ENCODE results near the gene ACP4.

The ACP4 gene

DNA sequence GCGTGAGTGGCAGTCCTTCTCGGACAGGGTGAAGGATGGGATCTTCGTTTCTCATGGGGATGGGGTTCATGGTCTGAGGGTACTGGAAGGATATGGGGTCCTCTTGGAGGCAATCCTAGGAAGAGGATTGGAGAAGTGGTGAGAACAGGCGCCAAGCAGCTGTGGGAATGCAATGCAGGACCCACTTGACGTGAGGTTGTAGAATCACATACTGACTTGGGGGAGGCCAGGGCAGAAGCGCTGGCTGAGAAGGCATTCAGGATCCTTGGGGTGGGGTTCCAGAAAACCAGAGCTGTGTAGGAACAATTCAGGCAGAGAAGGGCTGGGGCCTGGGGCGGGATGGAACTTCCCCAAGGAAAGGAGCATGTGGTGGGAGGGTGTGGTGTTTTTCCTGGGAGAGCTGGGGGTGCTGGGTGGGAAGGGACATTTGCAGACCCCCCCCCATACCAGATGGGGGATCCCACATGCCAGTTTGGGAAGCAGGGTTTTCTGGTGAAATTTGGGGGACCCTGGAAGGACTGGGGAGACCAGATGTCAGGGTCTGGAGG lies 32.5 kb downstream of the ACP4 start:
- DNase-seq (ENCODE audit: low spot score) = no peak

DNA sequence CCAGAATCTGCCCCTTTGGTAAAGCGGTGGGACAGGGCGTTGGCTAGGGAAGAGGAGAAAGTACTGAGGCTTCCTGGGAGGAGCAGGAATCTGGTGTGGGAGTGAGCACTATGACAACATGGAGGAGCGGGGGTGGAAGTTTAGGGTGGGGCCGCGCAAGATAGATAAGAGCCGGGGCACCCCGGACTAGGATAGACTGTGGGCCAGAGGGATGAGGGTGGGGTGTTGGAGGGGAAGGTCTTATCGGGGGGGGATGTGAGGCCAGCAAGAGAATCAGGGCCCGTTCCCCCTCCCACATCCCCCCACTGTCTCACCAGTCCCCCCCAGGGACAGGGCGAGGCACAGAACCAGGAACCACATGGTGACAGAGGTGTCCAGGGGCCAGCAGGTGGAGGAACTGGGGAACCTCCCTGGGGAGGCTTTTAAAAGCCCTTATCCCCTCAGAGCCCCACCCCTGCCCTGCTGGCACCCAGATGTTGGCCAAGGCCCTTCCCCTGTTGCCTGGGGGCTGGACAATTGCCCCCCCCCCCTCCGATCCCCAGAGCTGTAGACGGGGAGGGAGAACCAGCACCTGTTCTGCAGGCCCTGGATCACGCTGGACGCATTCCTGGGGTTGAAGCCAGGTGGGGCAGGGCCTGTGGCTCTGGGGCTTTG lies 33.3 kb downstream of the ACP4 start, which contains the start of gene KLK1:
KLK1 (minus strand) TSS at position 399 of the 654 bp plus-strand sequence; CDS start at position 360, 39 bp downstream.
- no peak for DNase-seq (ENCODE audit: low spot score)

DNA sequence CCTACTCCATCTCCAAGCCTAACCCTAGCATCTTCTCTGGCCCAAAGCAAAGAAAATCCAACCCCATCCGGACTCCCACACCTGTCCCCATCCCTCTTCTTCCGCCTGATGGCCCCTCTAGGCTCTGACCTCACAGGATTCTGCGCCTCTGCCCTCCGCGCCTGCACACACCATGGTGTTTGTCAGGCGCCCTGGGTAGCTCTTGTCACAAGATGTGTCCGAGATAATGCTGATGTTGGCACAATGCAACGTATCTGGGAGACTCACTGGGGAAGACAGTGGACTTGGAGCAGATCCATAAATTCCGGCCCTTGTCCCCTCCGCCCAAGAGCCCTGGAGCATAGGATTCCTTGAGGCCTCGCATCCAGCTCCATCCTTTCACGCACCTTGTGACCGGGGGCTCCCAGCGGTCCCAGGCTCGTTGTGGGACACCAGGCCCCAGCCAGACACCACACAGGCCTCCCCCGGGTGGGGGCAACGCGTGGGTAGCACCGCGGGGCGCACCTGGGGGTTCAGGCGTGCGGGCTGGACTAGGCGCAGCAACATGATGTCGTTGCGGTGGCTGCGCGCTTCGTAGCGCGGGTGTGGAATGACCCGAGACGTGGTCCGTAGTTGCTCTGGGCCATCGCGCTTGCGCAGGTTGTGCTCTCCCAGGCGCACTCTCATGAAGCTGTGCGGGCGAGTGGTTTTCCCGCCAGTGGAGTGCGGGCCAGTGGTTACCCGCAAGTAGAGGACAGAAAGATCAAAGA lies 36.5 kb downstream of the ACP4 start:
- no peak for DNase-seq (ENCODE audit: low spot score)

DNA sequence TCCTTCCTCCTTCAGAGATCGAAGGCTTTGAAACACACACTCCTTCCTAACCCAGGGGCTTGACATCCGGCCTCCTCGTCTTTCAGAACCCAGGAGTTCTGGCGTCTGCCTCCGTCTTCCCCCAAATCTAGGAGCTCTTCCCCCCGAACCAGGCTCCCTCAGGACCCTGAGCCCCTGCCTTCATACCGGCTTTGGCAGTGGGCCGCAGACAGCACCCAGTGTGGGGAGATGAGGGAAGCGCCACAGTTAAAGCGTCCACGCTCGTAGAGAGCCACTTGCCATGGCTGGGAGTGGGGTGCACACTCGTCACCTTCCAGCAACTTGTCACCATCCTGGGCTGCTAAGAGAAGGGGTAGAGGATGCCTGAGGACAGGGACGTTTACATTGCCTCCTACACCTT lies 37.3 kb downstream of the ACP4 start:
- DNase-seq (ENCODE audit: low spot score) = no peak

DNA sequence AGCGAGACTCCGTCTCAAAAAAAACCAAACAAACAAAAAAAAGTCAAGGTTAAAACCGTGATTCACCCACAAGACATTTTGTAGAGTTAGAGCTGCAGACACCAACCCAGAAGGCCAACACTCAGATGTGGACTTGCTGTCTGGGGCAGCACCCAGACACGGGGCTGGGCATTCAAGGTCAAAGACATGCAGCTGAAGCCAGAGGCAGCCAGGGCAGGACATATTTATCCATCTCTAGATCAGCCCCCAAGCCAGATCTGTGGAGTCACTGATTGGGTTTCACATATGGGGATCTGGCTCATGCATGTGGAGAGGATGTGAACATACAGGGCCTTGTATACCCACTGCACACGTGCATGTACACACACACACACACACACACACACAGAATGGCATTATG lies 39.6 kb downstream of the ACP4 start:
- DNase-seq (ENCODE audit: low spot score) = no peak

DNA sequence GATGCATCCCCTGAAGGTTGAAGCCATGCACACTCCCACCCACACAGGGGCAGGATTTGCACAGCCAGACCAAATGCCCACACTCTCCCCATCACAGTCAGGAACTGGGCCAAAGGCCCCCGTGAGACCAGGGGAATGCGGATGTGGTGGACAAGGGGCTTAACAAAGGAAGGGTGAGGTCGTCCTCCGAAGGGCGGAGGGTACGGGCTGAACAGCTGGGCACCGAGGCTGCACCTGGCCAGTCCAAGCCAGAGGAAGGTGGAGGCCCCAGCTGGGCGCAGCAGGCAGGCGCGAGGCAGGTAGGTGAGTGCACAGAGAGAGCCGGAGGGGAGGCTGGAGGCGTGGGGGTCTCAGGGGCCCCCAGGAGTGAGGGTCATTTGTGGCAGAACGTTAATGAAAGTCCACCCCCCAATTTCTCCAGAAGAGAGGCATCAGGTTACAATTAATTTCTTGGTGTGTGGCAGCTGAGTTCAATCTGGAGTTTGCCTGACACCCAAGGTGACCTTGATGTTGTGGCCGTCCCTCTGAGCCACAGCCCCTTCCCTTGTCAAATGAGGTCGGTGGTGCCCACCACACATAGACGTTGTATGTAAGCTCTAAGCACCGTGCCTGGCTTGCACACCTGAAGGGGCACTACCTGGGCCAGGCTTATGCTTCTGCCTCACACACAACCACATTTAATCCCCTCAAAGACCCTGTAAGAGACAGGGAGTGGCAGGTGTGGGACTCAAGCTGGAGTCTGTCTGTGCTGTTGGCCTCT lies 40.2 kb downstream of the ACP4 start:
- DNase-seq (ENCODE audit: low spot score) = no peak

DNA sequence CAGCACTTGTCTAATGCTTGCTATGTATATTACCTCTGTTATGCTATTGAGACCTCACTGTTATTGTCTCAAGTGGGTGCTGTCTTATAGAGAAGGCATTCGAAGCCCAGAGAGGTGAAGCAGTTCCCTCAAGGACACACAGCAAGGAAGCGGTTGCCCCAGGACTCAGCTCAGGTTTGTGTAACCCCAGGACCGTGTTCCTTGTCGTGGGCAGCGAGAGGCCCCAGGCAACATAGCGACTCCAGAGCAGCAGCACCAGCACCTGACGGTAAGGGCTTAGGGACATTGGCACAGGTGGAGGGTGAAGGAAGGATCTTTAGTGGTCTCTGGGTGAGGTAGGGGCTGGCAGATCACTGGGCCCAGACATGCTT lies 40.8 kb downstream of the ACP4 start:
- DNase-seq (ENCODE audit: low spot score) = no peak

DNA sequence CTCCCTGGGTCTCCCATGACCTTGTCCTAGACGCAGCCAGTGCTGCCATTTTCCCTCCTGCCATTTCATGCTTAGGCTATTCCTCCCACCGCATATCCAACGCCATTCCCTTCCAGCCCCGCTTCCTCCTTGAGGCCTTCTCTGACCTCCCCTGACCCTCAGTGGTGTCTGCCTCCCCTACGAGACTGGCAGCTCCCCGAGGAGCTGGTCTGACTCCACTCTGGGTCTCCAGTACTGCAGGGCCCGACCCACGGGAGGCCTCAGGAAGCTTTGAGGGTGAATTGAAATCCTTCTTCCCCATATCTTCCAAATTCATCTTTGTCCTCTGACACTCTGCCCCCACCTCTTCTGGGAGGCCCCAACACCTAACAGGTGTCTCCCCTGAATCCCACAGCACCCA lies 42.5 kb downstream of the ACP4 start:
- DNase-seq (ENCODE audit: low spot score) = no peak

DNA sequence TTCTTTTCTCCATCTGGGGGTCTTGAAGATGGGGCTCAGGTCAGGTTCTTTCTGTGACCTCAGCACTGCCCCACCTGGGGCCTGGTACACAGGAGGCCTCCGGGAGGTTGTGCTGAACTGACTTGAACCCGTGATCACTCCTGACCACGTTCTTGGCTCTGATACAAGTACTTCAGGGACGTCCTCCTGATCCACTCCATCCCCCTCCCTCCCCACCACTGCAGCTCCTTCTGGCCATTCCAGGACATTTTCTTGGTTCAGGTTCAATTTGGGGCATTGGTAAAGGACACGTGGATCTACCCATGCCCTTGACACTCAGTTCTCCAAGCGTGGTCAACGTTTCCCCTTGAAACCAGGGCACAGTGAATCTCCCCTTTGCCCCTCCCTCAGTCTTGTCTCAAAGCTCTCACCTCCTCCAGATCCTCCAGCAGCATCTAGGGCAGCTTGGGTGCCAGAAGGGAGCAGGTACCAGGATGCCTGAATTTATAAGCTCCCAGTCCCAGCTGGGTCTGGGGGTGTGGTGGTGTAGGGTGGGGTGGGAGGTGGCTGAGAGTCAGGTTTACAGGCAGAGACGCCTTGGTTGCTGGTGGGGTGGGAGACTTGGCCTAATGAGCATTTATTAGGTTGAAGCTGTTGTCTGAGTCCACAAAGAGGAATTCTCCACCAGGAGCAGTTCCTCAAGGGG lies 43.0 kb downstream of the ACP4 start, which contains the start of gene KLK15:
KLK15 (minus strand) TSS at position 458 of the 685 bp plus-strand sequence. CDS start 2,082 bp downstream, outside the sequence.
- no peak for DNase-seq (ENCODE audit: low spot score)

DNA sequence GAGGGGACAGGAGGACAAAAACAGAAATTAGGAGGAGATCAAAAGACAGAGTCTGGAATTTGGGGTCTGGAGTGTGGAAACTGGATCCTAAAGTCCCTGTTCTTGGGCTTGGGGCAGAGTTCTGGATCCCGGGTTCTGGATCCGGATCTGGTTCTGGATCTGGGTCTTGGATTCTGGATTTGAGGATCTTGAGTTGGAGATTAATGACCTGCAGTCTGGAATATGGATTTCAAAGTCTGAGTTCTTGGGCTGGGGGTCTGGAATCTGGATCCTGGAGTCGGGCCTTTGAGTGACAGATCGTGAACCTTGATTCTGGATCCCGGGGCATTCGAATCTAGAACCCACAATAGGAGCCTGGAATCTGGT lies 43.6 kb downstream of the ACP4 start:
- no peak for DNase-seq (ENCODE audit: low spot score)

DNA sequence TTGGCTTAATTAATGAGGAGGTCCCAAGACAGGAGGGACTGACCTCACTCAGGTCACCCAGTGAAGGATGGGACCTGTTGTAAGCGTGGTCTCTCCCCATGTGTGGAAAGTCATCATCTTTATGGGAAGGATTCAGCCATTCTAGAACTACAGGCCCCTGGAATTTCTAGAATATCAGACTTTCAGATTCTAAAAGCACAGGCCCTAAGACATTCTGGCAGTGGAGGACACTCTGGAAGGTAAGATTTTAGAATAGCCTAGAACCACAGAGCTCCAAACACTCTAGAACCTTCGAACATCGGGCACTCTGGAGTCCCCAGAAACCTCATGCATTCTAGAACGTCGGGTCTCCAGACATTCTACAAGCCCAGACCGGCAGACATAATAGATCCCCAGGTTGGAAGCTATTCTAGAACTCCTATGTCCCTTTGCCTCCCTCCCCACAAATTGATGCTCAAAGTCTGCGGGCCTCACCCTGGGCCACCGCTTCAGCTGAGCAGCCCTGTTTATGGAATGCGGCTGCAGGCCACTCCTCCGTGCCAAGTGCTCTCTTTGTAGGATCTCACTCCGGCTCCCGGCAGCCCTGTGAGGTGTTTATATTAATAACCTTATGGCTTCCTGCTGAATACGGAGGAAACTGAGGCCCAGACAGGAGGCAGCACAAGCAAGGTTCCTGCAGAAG lies 45.0 kb downstream of the ACP4 start:
- no peak for DNase-seq (ENCODE audit: low spot score)

DNA sequence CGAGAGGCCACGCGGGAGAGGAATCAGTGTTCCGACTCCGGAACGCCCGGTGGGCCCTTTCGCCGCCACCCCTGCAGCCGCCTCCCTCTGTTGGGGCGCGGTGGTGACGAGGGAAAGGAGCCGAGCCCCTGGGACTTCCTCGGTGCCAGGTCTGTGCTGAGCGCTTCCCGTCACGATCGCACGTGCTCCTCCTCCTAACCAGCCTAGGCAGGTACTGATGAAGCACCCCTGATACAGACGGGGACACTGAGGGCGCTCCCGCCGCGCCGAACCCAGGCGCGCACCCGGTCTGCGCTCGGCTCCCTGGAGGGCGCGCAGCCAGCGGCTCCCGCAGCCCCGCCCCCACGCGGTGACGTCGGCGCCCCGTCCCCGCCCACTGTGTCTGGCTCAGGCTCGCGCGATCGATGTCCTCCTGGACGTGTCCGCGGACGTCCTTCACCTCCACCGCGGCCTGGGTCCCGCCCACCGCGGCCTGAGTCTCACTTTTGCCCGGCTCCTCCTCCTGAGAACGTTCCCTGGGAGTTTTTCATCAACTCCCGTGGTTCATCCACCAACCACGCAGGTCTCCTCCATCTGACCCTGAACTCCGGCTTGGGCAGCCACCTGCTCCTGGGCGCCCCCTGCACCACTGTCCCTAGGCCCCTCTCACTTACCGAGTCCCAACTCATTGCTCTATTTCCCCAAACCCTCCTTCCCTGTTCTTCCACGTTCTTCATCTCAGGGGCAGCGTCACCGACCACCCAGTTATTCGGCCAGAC lies 45.7 kb downstream of the ACP4 start:
- no peak for DNase-seq (ENCODE audit: low spot score)

DNA sequence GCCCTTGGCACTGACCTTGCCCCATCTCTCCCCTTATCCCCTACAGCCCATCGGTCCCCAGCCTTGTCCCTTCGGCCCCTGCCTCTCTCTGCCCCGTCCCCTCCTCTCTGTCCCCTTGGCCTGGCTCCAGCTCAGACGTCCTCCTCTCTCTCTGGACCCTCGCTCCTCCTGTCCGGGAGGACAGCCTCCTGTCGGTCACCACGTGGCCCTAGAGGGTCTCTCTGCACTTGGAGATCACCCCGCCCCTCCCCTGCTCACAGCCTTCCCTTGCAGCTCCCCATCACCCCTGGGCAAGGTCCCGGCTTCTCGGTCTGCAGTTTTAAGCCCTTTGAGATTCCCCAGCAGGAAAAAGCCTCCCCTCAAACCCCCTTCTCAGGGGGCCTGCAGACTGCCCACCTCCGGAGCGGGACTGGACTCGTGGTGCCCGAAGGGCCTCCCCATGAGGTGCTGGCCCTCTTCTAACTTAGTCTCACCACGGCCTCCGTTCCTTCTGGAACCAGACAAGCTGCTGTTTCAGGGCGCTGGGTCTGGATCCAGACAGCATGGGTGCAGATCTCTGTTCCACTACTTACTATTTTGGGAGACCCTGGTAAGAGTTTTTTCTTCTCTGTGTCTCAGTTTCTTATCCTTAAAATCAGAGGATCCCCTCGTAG lies 46.5 kb downstream of the ACP4 start:
- no peak for DNase-seq (ENCODE audit: low spot score)

DNA sequence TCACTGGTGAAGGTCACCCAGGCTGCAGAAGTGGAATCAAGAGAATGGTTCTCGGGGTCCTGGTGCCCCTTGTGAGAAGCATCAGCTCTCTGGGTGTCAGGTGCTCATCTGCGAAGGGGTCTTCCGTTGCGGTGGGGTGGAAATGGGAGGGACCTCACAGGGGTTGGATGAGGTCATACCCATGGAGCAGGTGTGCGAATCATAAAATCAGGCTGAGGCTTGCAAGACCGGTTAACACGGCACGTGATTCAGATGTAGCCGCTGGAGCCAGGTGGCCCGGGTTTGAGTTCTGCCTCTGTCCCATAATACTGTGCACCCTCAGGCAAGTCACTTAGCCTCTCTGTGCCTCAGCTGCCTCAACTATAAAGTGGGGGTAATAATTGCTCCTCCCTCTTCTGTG lies 47.1 kb downstream of the ACP4 start:
- no peak for DNase-seq (ENCODE audit: low spot score)

DNA sequence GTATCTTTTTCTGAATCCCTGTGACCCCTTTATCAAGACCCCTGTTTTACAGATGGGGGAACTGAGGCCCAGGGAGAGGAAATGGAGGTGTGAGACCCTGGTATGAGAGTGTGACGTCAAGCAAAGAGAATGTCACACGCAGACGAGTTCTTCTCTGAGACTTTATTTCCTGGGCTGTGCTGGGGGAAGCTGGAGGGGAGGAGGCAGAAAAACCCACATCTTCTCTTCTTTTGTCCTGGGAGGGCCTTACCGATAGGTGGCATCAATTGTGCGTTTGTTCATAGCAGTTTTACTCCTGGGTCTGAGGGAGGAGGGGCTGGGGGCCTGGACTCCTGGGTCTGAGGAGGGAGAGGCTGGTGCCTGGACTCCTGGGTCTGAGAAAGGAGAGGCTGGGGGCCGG lies 48.0 kb downstream of the ACP4 start:
- DNase-seq (ENCODE audit: low spot score) = no peak

DNA sequence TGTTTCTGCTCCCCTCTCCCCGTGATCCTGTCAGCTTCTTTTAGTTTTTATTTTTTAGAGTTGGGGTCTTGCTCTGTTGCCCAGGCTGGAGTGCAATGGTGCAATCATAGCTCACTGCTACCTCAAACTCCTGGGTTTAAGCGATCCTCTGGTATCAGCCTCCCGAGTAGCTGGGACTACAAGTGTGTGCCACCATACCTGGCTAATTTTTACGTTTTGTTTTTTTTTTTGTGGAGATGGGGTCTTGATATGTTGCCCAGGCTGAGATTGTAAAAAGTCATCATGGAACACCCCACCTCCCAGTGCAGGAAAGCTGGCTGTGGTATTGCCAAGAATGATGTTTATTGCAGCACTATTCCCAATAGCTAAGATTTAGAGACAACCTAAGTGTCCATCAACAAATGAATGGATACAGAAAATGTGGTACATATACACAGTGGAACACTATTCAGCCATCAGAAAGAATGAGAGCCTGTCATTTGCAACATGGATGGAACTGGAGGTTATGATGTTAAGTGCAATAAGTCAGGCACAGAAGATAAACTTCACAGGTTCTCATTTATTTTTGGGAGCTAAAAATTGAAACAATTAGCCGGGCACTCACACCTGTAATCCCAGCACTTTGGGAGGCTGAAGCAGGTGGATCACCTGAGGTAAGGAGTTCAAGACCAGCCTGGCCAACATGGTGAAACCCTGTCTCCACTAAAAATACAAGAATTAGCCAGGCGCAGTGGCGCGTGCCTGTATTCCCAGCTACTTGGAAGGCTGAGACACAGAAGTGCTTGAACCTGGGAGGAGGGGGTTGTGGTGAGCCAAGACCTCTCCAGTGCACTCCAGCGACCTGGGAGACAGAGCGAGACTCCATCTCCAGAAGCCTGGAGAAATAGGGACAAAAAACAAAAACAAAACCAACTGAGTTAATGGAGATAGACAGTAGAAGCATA lies 49.8 kb downstream of the ACP4 start:
- no peak for DNase-seq (ENCODE audit: low spot score)

DNA sequence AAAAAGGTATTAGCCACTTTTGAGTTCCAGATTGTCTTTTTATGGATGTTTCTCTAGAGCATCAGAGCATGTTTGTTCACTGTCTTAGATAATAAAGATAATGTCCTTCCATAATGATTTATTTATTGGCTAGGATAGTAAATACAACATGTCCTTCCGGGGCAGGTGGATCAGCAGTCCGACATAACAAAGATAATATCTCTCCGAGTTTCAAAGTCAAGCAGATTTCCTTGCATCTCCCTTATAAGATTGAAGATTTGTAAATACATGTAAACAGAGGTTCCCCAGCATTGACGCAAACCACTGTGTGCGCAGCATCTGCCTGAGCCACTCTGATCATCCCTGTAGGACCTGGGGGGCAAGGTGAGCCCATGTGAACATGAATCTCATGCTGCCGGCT lies 51.9 kb downstream of the ACP4 start:
- no peak for DNase-seq (ENCODE audit: low spot score)

DNA sequence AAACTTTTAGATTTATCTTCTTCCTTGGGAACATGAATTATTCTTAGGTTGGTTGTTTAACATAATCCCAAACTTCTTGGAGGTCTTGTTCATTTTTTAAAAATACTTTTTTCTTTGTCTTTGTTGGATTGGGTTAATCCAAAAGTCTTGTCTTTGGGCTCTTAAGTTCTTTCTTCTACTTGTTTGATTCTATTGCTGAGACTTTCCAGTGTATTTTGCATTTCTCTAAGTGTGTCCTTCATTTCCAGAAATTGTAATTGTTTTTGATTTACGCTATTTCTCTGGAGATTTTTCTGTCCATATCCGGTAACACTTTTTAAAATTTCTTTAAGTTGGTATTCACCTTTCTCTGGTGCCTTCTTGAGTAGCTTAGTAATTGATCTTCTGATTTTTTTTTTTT lies 53.0 kb downstream of the ACP4 start:
- no peak for DNase-seq (ENCODE audit: low spot score)

DNA sequence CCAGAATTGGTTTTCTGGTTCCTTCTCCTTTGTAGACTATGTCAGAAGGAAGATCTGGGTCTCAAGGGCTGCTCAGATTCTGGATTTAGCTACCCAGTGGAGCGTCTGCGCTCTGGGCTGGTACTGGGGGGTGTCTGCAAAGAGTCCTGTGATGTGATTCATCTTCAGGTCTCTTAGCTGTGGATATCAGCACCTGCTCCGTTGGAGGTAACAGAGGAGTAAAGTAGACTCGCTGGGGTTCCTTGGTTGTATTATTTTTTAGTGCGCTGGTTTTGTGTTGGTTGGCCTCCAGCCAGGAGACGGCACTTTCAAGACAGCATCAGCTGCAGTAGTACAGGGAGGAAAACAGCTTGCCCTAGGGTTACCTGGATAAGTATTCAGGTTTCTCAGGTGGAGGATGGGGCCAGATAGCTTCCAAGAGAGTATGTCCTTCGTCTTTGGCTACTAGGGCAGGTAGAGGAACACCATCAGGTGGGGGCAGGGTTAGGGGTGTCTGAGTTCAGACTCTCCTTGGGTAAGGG lies 53.5 kb downstream of the ACP4 start:
- DNase-seq (ENCODE audit: low spot score) = no peak

Data from cerebellar cortex (tissue), 1 donor.